ENCODE data around the gene NAALADL1.

DNA sequence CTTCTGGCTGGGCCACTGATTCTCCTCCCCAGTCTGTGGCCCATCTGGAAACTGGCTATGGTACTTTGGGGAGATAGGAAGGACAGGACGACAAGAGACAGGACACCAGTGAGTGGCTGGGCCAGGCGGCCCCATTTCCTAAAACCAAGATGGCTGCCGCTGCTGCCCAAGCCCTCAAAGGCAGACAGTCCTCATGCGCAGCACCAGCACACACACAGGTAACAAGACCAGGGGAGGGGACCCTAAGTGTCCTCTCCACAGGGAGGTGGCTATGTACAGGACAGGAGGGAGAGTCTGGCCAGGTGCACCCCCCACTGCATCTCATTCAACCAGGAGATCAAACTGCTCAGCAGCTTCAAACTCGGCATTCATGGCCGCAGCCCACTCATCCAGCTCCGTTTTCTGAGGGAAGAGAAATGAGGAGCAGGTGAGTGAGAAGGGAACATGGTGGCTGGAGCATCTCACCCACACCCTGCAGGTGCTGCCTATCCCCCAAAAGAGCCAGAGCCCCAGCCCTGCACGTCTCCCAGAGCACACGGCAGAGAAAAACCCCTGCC is 20.5 kb upstream of the NAALADL1 start:
- TF ChIP-seq, protein P1, sequence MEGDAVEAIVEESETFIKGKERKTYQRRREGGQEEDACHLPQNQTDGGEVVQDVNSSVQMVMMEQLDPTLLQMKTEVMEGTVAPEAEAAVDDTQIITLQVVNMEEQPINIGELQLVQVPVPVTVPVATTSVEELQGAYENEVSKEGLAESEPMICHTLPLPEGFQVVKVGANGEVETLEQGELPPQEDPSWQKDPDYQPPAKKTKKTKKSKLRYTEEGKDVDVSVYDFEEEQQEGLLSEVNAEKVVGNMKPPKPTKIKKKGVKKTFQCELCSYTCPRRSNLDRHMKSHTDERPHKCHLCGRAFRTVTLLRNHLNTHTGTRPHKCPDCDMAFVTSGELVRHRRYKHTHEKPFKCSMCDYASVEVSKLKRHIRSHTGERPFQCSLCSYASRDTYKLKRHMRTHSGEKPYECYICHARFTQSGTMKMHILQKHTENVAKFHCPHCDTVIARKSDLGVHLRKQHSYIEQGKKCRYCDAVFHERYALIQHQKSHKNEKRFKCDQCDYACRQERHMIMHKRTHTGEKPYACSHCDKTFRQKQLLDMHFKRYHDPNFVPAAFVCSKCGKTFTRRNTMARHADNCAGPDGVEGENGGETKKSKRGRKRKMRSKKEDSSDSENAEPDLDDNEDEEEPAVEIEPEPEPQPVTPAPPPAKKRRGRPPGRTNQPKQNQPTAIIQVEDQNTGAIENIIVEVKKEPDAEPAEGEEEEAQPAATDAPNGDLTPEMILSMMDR (IDR thresholded peaks at IDR 0.05) = no peak
- no peak for TF ChIP-seq POLR2A (IDR thresholded peaks at IDR 0.05)
